Gastroesophageal sphincter (tissue), 4 donors: ENCODE results near the gene STARD13. TPM values are rescaled to one million over a fixed set of nuclear protein-coding genes. Genes with fewer than 3 reads are reported as not detected.
A peak's percentile ranks its signal among the peaks of the same experiment; 100 is the strongest.

Experiments used
- ATAC-seq: fragments of 150-250 bp; one replicate; pipeline ENCODE4 v1.9.1; 2016; ENCODE audit warnings: mild to moderate bottlenecking, moderate library complexity
- H3K27ac ChIP-seq, 4 donors: fragments of 200-600 bp; sonication (generic) in 3 of 4; 1 replicate in 3 of 4; 2 replicates in 1 of 4; pipeline ENCODE4 v1.5.1; 2016 to 2019
- H3K27me3 ChIP-seq: fragments of 200-600 bp; sonication (generic); one replicate; pipeline ENCODE4 v1.5.1; 2019
- H3K36me3 ChIP-seq, 2 donors: fragments of 200-600 bp; sonication (generic); one replicate each; pipeline ENCODE4 v1.5.1; 2019; ENCODE audit warnings: control low read depth in 1 of 2
- H3K4me1 ChIP-seq, 3 donors: fragments of 200-600 bp; sonication (generic); 1 replicate in 2 of 3; 2 replicates in 1 of 3; pipeline ENCODE4 v1.5.1; 2016 to 2019; ENCODE audit warnings: control low read depth in 2 of 3
- H3K4me3 ChIP-seq, 2 donors: fragments of 200-600 bp; sonication (generic); one replicate each; pipeline ENCODE4 v1.5.1; 2019; ENCODE audit warnings: mild to moderate bottlenecking in 1 of 2, moderate library complexity in 1 of 2
- H3K9me3 ChIP-seq, 3 donors: fragments of 200-600 bp; sonication (generic); one replicate each; pipeline ENCODE4 v1.5.1; 2017 to 2019; ENCODE audit warnings: control low read depth in 2 of 3
- CTCF ChIP-seq, 4 experiments: fragments of 200-600 bp in 2 of 4; fragments of 450-650 bp in 2 of 4; sonication (generic) in 1 of 4; IDR thresholded peaks; one replicate each; pipeline ENCODE4 v1.5.1; 2017 to 2019; ENCODE audit warnings: antibody characterized with exemption in 4 of 4, mild to moderate bottlenecking in 2 of 4, moderate library complexity in 2 of 4
- EP300 ChIP-seq: sonication (generic); formaldehyde crosslinking; IDR thresholded peaks from one replicate; pipeline ENCODE4 v1.6.1; 2017; ENCODE audit warnings: antibody characterized with exemption, mild to moderate bottlenecking
- POLR2A ChIP-seq, 2 donors: fragments of 450-650 bp; IDR thresholded peaks; one replicate each; pipeline ENCODE4 v1.6.1; 2017; ENCODE audit warnings: antibody characterized with exemption in 2 of 2, mild to moderate bottlenecking in 2 of 2, moderate library complexity in 1 of 2
- POLR2AphosphoS5 ChIP-seq: sonication (generic); formaldehyde crosslinking; IDR thresholded peaks from one replicate; pipeline ENCODE4 v1.6.1; 2017; ENCODE audit warnings: antibody characterized with exemption
- WGBS, 2 donors: methylation state at CpG; one replicate each; pipeline ENCODE4 v1.1.5; 2018; ENCODE audit warnings: low coverage in 1 of 2; 5-methylcytosine and 5-hydroxymethylcytosine counted together
- total RNA-seq, 4 donors: library from RNA; depleted of rRNA; stranded (reverse); fragments of >200 nt; gene quantifications; one replicate each; pipeline ENCODE4 v1.1.0, GENCODE V29; 2016

Gene STARD13
- total RNA-seq, 4 donors from 2014 or later: 46.2 to 63.3 (median 49.3) TPM

- ATAC-seq: no peak
- Histone ChIP-seq H3K4me3 (no peak overlapping the region), H3K27ac (no peak overlapping the region), H3K4me1 (no peaks in the 10 kb centered on the region), H3K36me3 (no peaks in the 10 kb centered on the region), H3K27me3 (no peaks in the 10 kb centered on the region), H3K9me3 (no peaks in the 10 kb centered on the region)
- TF ChIP-seq CTCF (IDR thresholded peaks at IDR 0.05) (no peak), POLR2A (IDR thresholded peaks at IDR 0.05) (no peak), POLR2AphosphoS5 (no peak), EP300 (no peak)
- WGBS, 2 donors: 64 to 72% methylated on average over 6 to 7 of the region's 7 CpGs
Observed at GRCh38 chr13:33296793-33297425, 11.4 kb upstream of the STARD13 start.

GRCh38 chr13:33292712-33293111 lies 7.2 kb upstream of the STARD13 start:
- Histone ChIP-seq H3K9me3 (no peaks in the 10 kb centered on the region), H3K27ac (no peak overlapping the region), H3K4me3 (peak overlapping the region in 1 of 2 donors; percentile 14), H3K36me3 (no peaks in the 10 kb centered on the region), H3K27me3 (no peaks in the 10 kb centered on the region), H3K4me1 (peaks cover 5 to 27% (median 10%) of the 10 kb centered on the region in 3 donors)
- TF ChIP-seq EP300: no peak
- WGBS, 2 donors: 57 to 72% methylated on average over 6 of the region's 6 CpGs
- ATAC-seq: no peak

- H3K27ac ChIP-seq: peak overlapping the region; percentile 59 to 77 (median 70)
- 65 to 66% methylated on average over 3 of the region's 3 CpGs for WGBS, 2 donors
- H3K4me1 ChIP-seq: peaks cover 8 to 45% (median 13%) of the 10 kb centered on the region in 3 donors
Observed at GRCh38 chr13:33290421-33290965, 4.9 kb upstream of the STARD13 start.

GRCh38 chr13:33289966-33290365 lies 4.4 kb upstream of the STARD13 start:
- peak overlapping the region; percentile 59 to 77 (median 70) for H3K27ac ChIP-seq
- H3K36me3 ChIP-seq: no peaks in the 10 kb centered on the region
- peaks cover 8 to 45% (median 13%) of the 10 kb centered on the region in 3 donors for H3K4me1 ChIP-seq
- 0 to 50% methylated on average over 1 to 3 of the region's 3 CpGs for whole genome bisulfite sequencing, 2 donors
- TF ChIP-seq EP300: no peak
- TF ChIP-seq POLR2A (IDR thresholded peaks at IDR 0.05): no peak
- no peak for TF ChIP-seq CTCF (IDR thresholded peaks at IDR 0.05)
- no peak for TF ChIP-seq POLR2AphosphoS5
- no peak overlapping the region for H3K4me3 ChIP-seq
- no peaks in the 10 kb centered on the region for H3K27me3 ChIP-seq
- no peaks in the 10 kb centered on the region for H3K9me3 ChIP-seq
- no peak for ATAC-seq

More at GRCh38 chr13:33290421-33290965, 4.9 kb upstream of the STARD13 start:
- Histone ChIP-seq H3K27me3 (no peaks in the 10 kb centered on the region), H3K4me3 (no peak overlapping the region), H3K36me3 (no peaks in the 10 kb centered on the region), H3K9me3 (no peaks in the 10 kb centered on the region)
- ATAC-seq: no peak
- TF ChIP-seq EP300 (no peak), POLR2AphosphoS5 (no peak), POLR2A (IDR thresholded peaks at IDR 0.05) (no peak)

- Histone ChIP-seq H3K9me3 (no peaks in the 10 kb centered on the region), H3K4me1 (peaks cover 8 to 68% (median 13%) of the 10 kb centered on the region in 3 donors), H3K27me3 (no peaks in the 10 kb centered on the region), H3K36me3 (no peaks in the 10 kb centered on the region), H3K27ac (peak overlapping the region; percentile 50 to 92 (median 90)), H3K4me3 (no peak overlapping the region)
- TF ChIP-seq POLR2A (IDR thresholded peaks at IDR 0.05) (no peak), CTCF (IDR thresholded peaks at IDR 0.05) (no peak), EP300 (no peak), POLR2AphosphoS5 (no peak)
- no peak for ATAC-seq
- WGBS, 2 donors: 55 to 82% methylated on average over 6 to 14 of the region's 15 CpGs
Observed at GRCh38 chr13:33287142-33287882, 1.8 kb upstream of the STARD13 start.
